ENCODE data around the gene HECW1. TPM values are rescaled to one million over a fixed set of nuclear protein-coding genes. Genes with fewer than 3 reads are reported as not detected.
"Not testable (repeated sequence)": the region's sequence is repeated elsewhere in the genome, so short reads cannot be mapped to it uniquely, and the experiment has no call there.

The HECW1 gene
- polyA plus RNA-seq, 1 donor (not counting 4 experiments of a cell fraction or from before 2014, with no cell fraction given), result not detected

DNA sequence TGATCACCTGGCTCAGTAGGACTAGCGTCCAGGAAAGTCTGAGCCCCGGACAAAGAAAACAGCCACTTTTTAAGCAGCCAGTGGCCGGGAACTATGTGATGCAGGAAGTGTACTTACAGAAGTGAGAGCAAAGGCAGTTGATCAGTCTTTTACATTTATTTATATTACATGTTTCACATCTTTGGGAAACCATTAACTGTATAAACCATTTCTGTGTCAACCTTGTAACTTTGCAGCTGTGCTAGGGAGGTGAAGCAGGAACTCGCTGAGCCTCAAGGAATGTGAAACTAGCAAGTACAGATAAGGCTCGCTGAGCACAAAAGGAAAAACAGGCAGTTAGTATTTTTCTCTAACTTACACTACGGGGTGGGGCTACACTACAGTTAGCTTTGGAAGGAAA, 39.9 kb upstream of the HECW1 start:
- H3K36me3 ChIP-seq (ENCODE audit: control insufficient read depth in 2 of 2, extremely low read depth in 1 of 2, insufficient read depth in 2 of 2, low read length in 2 of 2), result no peaks in the 10 kb centered on the region
- dilution Hi-C loops (cut with MboI; ENCODE audit: extremely low pct_ligation_motif_present, low sequenced_read_pairs), result no loop called here
- H3K27ac ChIP-seq (ENCODE audit: control insufficient read depth, insufficient read depth, low read length), result no peak overlapping the region
- no peak overlapping the region for H3K4me3 ChIP-seq (ENCODE audit: control insufficient read depth in 2 of 3, extremely low read depth in 1 of 3, insufficient read depth in 2 of 3, low read depth in 1 of 3, low read length in 3 of 3)
- H3K9me3 ChIP-seq (ENCODE audit: control insufficient read depth, low read depth, low read length), result no peaks in the 10 kb centered on the region
- no peaks in the 10 kb centered on the region for H4K20me1 ChIP-seq (ENCODE audit: control insufficient read depth, extremely low read depth, insufficient read depth, low read length)
- TF ChIP-seq, protein P1, sequence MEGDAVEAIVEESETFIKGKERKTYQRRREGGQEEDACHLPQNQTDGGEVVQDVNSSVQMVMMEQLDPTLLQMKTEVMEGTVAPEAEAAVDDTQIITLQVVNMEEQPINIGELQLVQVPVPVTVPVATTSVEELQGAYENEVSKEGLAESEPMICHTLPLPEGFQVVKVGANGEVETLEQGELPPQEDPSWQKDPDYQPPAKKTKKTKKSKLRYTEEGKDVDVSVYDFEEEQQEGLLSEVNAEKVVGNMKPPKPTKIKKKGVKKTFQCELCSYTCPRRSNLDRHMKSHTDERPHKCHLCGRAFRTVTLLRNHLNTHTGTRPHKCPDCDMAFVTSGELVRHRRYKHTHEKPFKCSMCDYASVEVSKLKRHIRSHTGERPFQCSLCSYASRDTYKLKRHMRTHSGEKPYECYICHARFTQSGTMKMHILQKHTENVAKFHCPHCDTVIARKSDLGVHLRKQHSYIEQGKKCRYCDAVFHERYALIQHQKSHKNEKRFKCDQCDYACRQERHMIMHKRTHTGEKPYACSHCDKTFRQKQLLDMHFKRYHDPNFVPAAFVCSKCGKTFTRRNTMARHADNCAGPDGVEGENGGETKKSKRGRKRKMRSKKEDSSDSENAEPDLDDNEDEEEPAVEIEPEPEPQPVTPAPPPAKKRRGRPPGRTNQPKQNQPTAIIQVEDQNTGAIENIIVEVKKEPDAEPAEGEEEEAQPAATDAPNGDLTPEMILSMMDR (optimal IDR thresholded peaks at IDR 0.05 in 1 of 3, IDR thresholded peaks at IDR 0.05 in 1 of 3, conservative IDR thresholded peaks at IDR 0.05 in 1 of 3; ENCODE audit: extremely low read depth in 1 of 3, insufficient read depth in 2 of 3, low read length in 3 of 3), result no peak
- no peak for TF ChIP-seq EZH2 (IDR thresholded peaks at IDR 0.05; ENCODE audit: low read length)
- no peak for DNase-seq (ENCODE audit: low read depth, low spot score)
- no peaks in the 10 kb centered on the region for H3K4me1 ChIP-seq (ENCODE audit: control insufficient read depth, extremely low read depth, insufficient read depth, low read length)
- H3K79me2 ChIP-seq (ENCODE audit: control insufficient read depth, insufficient read depth, low read length), result no peaks in the 10 kb centered on the region
- no peak for FAIRE-seq
- H3K27me3 ChIP-seq (ENCODE audit: control insufficient read depth, extremely low read depth, insufficient read depth, low read length), result peaks cover 3% of the 10 kb centered on the region
- no peak overlapping the region for H3K4me2 ChIP-seq (ENCODE audit: control insufficient read depth, extremely low read depth, insufficient read depth, low read depth, low read length)
- H3K9ac ChIP-seq (ENCODE audit: control insufficient read depth, extremely low read depth, insufficient read depth, low read length), result no peak overlapping the region
- H2AFZ ChIP-seq (ENCODE audit: control insufficient read depth, low read length), result no peak overlapping the region
- H3K9me1 ChIP-seq (ENCODE audit: control insufficient read depth, extremely low read depth, insufficient read depth, low read length), result no peaks in the 10 kb centered on the region

GRCh38 chr7:43073811-43074210, 38.6 kb upstream of the HECW1 start:
- H3K27me3 ChIP-seq (ENCODE audit: control insufficient read depth, extremely low read depth, insufficient read depth, low read length); H3K4me2 ChIP-seq (ENCODE audit: control insufficient read depth, extremely low read depth, insufficient read depth, low read depth, low read length); H3K9me1 ChIP-seq (ENCODE audit: control insufficient read depth, extremely low read depth, insufficient read depth, low read length); H2AFZ ChIP-seq (ENCODE audit: control insufficient read depth, low read length); DNase-seq (ENCODE audit: low read depth, low spot score); H4K20me1 ChIP-seq (ENCODE audit: control insufficient read depth, extremely low read depth, insufficient read depth, low read length); H3K4me1 ChIP-seq (ENCODE audit: control insufficient read depth, extremely low read depth, insufficient read depth, low read length); dilution Hi-C loops (cut with MboI; ENCODE audit: extremely low pct_ligation_motif_present, low sequenced_read_pairs); H3K9me3 ChIP-seq (ENCODE audit: control insufficient read depth, low read depth, low read length); H3K9ac ChIP-seq (ENCODE audit: control insufficient read depth, extremely low read depth, insufficient read depth, low read length); H3K36me3 ChIP-seq (ENCODE audit: control insufficient read depth in 2 of 2, extremely low read depth in 1 of 2, insufficient read depth in 2 of 2, low read length in 2 of 2); H3K27ac ChIP-seq (ENCODE audit: control insufficient read depth, insufficient read depth, low read length); H3K4me3 ChIP-seq (ENCODE audit: control insufficient read depth in 2 of 3, extremely low read depth in 1 of 3, insufficient read depth in 2 of 3, low read depth in 1 of 3, low read length in 3 of 3); FAIRE-seq; H3K79me2 ChIP-seq (ENCODE audit: control insufficient read depth, insufficient read depth, low read length): not testable (repeated sequence)

DNA sequence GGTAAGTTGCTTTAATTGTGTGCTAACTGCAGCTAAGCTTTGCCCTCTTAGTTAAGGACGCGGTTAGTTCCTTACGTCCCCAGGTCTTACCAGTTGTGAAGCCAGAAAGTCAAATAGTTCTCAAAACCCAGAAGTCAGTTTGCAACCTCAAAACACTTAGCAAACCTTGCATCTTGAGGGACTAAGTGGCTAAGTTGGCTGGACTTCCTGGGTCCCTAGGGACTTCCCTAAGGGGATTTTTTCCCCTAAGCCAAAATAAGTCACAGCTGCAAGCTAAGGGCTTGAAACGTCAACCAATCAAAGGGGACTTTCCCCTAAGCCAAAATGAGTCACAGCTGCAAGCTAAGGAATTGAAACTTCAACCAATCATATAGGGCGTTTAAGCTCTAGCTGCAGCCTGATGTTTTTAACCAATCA, 36.2 kb upstream of the HECW1 start:
- FAIRE-seq (no peak), DNase-seq (ENCODE audit: low read depth, low spot score) (no peak)

More for the DNA sequence above, 36.2 kb upstream of the HECW1 start:
- no peaks in the 10 kb centered on the region for H3K79me2 ChIP-seq (ENCODE audit: control insufficient read depth, insufficient read depth, low read length)
- no peak for TF ChIP-seq EZH2 (IDR thresholded peaks at IDR 0.05; ENCODE audit: low read length)
- TF ChIP-seq, protein P1 (optimal IDR thresholded peaks at IDR 0.05 in 1 of 3, IDR thresholded peaks at IDR 0.05 in 1 of 3, conservative IDR thresholded peaks at IDR 0.05 in 1 of 3; ENCODE audit: extremely low read depth in 1 of 3, insufficient read depth in 2 of 3, low read length in 3 of 3), result no peak
- H4K20me1 ChIP-seq (ENCODE audit: control insufficient read depth, extremely low read depth, insufficient read depth, low read length), result no peaks in the 10 kb centered on the region
- H3K4me3 ChIP-seq (ENCODE audit: control insufficient read depth in 2 of 3, extremely low read depth in 1 of 3, insufficient read depth in 2 of 3, low read depth in 1 of 3, low read length in 3 of 3), result no peak overlapping the region
- no peak overlapping the region for H3K4me2 ChIP-seq (ENCODE audit: control insufficient read depth, extremely low read depth, insufficient read depth, low read depth, low read length)
- peaks cover 5% of the 10 kb centered on the region for H3K4me1 ChIP-seq (ENCODE audit: control insufficient read depth, extremely low read depth, insufficient read depth, low read length)
- no peak overlapping the region for H3K27ac ChIP-seq (ENCODE audit: control insufficient read depth, insufficient read depth, low read length)
- no peaks in the 10 kb centered on the region for H3K9me3 ChIP-seq (ENCODE audit: control insufficient read depth, low read depth, low read length)
- H3K27me3 ChIP-seq (ENCODE audit: control insufficient read depth, extremely low read depth, insufficient read depth, low read length), result peaks cover 3% of the 10 kb centered on the region
- H2AFZ ChIP-seq (ENCODE audit: control insufficient read depth, low read length), result no peak overlapping the region
- no peaks in the 10 kb centered on the region for H3K9me1 ChIP-seq (ENCODE audit: control insufficient read depth, extremely low read depth, insufficient read depth, low read length)
- dilution Hi-C loops (cut with MboI; ENCODE audit: extremely low pct_ligation_motif_present, low sequenced_read_pairs), result no loop called here
- H3K36me3 ChIP-seq (ENCODE audit: control insufficient read depth in 2 of 2, extremely low read depth in 1 of 2, insufficient read depth in 2 of 2, low read length in 2 of 2), result no peaks in the 10 kb centered on the region
- no peak overlapping the region for H3K9ac ChIP-seq (ENCODE audit: control insufficient read depth, extremely low read depth, insufficient read depth, low read length)

Data from keratinocyte (primary cell).